ENCODE results near the gene RFXANK. TPM values are rescaled to one million over a fixed set of nuclear protein-coding genes. Genes with fewer than 3 reads are reported as not detected.

The RFXANK gene
- total RNA-seq, 1 experiment from 2014 or later = 78.7 TPM

GRCh38 chr19:19165396-19165795 lies 26.7 kb upstream of the RFXANK start:
- TF ChIP-seq E2F5 (CRISPR knock-in tag; IDR thresholded peaks at IDR 0.05) = no peak
- no peak for TF ChIP-seq IRF2 (CRISPR knock-in tag; IDR thresholded peaks at IDR 0.05; ENCODE audit: borderline replicate concordance, low read depth)
- no peak for TF ChIP-seq JAZF1 (CRISPR knock-in tag; IDR thresholded peaks at IDR 0.05)
- TF ChIP-seq MXD4 (CRISPR knock-in tag; IDR thresholded peaks at IDR 0.05; ENCODE audit: borderline replicate concordance) = no peak
- no peak for TF ChIP-seq NFE2L1 (CRISPR knock-in tag; IDR thresholded peaks at IDR 0.05)
- TF ChIP-seq CBFB (CRISPR knock-in tag; IDR thresholded peaks at IDR 0.05; ENCODE audit: low read depth) = no peak
- TF ChIP-seq ZNF416 (CRISPR knock-in tag; IDR thresholded peaks at IDR 0.05) = no peak
- TF ChIP-seq GTF2I (CRISPR knock-in tag; conservative IDR thresholded peaks at IDR 0.05) = no peak
- no peak for TF ChIP-seq SMAD3 (CRISPR knock-in tag; IDR thresholded peaks at IDR 0.05; ENCODE audit: borderline replicate concordance)
- TF ChIP-seq SOX15 (CRISPR knock-in tag; IDR thresholded peaks at IDR 0.05) = no peak
- TF ChIP-seq, protein P1, sequence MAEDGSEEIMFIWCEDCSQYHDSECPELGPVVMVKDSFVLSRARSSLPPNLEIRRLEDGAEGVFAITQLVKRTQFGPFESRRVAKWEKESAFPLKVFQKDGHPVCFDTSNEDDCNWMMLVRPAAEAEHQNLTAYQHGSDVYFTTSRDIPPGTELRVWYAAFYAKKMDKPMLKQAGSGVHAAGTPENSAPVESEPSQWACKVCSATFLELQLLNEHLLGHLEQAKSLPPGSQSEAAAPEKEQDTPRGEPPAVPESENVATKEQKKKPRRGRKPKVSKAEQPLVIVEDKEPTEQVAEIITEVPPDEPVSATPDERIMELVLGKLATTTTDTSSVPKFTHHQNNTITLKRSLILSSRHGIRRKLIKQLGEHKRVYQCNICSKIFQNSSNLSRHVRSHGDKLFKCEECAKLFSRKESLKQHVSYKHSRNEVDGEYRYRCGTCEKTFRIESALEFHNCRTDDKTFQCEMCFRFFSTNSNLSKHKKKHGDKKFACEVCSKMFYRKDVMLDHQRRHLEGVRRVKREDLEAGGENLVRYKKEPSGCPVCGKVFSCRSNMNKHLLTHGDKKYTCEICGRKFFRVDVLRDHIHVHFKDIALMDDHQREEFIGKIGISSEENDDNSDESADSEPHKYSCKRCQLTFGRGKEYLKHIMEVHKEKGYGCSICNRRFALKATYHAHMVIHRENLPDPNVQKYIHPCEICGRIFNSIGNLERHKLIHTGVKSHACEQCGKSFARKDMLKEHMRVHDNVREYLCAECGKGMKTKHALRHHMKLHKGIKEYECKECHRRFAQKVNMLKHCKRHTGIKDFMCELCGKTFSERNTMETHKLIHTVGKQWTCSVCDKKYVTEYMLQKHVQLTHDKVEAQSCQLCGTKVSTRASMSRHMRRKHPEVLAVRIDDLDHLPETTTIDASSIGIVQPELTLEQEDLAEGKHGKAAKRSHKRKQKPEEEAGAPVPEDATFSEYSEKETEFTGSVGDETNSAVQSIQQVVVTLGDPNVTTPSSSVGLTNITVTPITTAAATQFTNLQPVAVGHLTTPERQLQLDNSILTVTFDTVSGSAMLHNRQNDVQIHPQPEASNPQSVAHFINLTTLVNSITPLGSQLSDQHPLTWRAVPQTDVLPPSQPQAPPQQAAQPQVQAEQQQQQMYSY (CRISPR knock-in tag; IDR thresholded peaks at IDR 0.05) = no peak
- no peak for TF ChIP-seq MLX (CRISPR knock-in tag; IDR thresholded peaks at IDR 0.05)
- TF ChIP-seq, protein P2, sequence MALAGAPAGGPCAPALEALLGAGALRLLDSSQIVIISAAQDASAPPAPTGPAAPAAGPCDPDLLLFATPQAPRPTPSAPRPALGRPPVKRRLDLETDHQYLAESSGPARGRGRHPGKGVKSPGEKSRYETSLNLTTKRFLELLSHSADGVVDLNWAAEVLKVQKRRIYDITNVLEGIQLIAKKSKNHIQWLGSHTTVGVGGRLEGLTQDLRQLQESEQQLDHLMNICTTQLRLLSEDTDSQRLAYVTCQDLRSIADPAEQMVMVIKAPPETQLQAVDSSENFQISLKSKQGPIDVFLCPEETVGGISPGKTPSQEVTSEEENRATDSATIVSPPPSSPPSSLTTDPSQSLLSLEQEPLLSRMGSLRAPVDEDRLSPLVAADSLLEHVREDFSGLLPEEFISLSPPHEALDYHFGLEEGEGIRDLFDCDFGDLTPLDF (CRISPR knock-in tag; IDR thresholded peaks at IDR 0.05) = no peak
- Mint-ChIP-seq H3K4me3 (no peak overlapping the region), H3K27me3 (ENCODE audit: low read depth) (peaks cover 47% of the 10 kb centered on the region), H3K4me1 (peaks cover 14% of the 10 kb centered on the region), H3K36me3 (no peaks in the 10 kb centered on the region), H3K27ac (no peak overlapping the region), H3K9me3 (no peaks in the 10 kb centered on the region)
- ChIA-PET CTCF (no interaction called here), POLR2A (no interaction called here)
- ATAC-seq = no peak
- DNase-seq (ENCODE audit: low spot score) = no peak

GRCh38 chr19:19167612-19168011 lies 24.4 kb upstream of the RFXANK start:
- Mint-ChIP-seq H3K4me1 (peaks cover 15% of the 10 kb centered on the region), H3K4me3 (no peak overlapping the region), H3K9me3 (no peaks in the 10 kb centered on the region), H3K27me3 (ENCODE audit: low read depth) (peaks cover 57% of the 10 kb centered on the region), H3K36me3 (no peaks in the 10 kb centered on the region), H3K27ac (no peak overlapping the region)
- DNase-seq (ENCODE audit: low spot score) = no peak
- CTCF ChIA-PET = interaction anchor here (0.5 to 3.3 kb wide), 3 partner anchors 20 to 55 kb away, joined by 3 to 32 read pairs (median 5); no protein-coding TSS in a partner anchor
- POLR2A ChIA-PET = interaction anchor here (0.5 to 0.7 kb wide), 2 partner anchors 19 to 116 kb away, joined by 3 read pairs; no protein-coding TSS in a partner anchor
- ATAC-seq = no peak
- no peak for TF ChIP-seq ZNF281 (CRISPR knock-in tag; IDR thresholded peaks at IDR 0.05)
- TF ChIP-seq ARID4B (CRISPR knock-in tag; IDR thresholded peaks at IDR 0.05; ENCODE audit: borderline replicate concordance) = no peak
- TF ChIP-seq ZMAT4 (CRISPR knock-in tag; IDR thresholded peaks at IDR 0.05) = no peak
- no peak for TF ChIP-seq ERG (CRISPR knock-in tag; IDR thresholded peaks at IDR 0.05)
- TF ChIP-seq E2F5 (CRISPR knock-in tag; IDR thresholded peaks at IDR 0.05) = no peak
- TF ChIP-seq TEAD4 (CRISPR knock-in tag; IDR thresholded peaks at IDR 0.05) = no peak
- TF ChIP-seq NR2C2 (CRISPR knock-in tag; IDR thresholded peaks at IDR 0.05) = no peak
